Neural progenitor cell (in vitro differentiated cells): ENCODE results near the gene HDAC4. TPM values are rescaled to one million over a fixed set of nuclear protein-coding genes. Genes with fewer than 3 reads are reported as not detected.

Experiments
- DNase-seq: peaks from one replicate; pipeline ENCODE4 v3.0.0-alpha.2; 2016; ENCODE audit warnings: low spot score
- H2AFZ ChIP-seq: fragments of 200-600 bp; sonication (generic); replicated peaks from 2 replicates; pipeline ENCODE4 v1.6.1; 2016; ENCODE audit warnings: antibody characterized with exemption
- H3F3A ChIP-seq: fragments of 200-600 bp; sonication (generic); 2 replicates; pipeline ENCODE4 v1.6.1; 2016; ENCODE audit warnings: antibody characterized with exemption, low read depth
- H3K27ac ChIP-seq: fragments of 200-600 bp; sonication (generic); 2 replicates; pipeline ENCODE4 v1.5.1; 2016; ENCODE audit warnings: mild to moderate bottlenecking
- H3K27me3 ChIP-seq: fragments of 200-600 bp; sonication (generic); 2 replicates; pipeline ENCODE4 v1.6.1; 2016; ENCODE audit warnings: mild to moderate bottlenecking, moderate library complexity
- H3K36me3 ChIP-seq: fragments of 200-600 bp; sonication (generic); 2 replicates; pipeline ENCODE4 v1.5.1; 2016
- H3K4me1 ChIP-seq: fragments of 200-600 bp; sonication (generic); 2 replicates; pipeline ENCODE4 v1.6.1; 2016; ENCODE audit warnings: mixed run types
- H3K4me2 ChIP-seq: fragments of 200-600 bp; sonication (generic); 2 replicates; pipeline ENCODE4 v1.6.1; 2016
- H3K4me3 ChIP-seq: fragments of 200-600 bp; sonication (generic); 2 replicates; pipeline ENCODE4 v1.5.1; 2016
- H3K79me2 ChIP-seq: fragments of 200-600 bp; sonication (generic); 2 replicates; pipeline ENCODE4 v1.6.1; 2016; ENCODE audit warnings: low read depth
- H3K9ac ChIP-seq: fragments of 200-600 bp; sonication (generic); 2 replicates; pipeline ENCODE4 v1.6.1; 2016
- H3K9me3 ChIP-seq: fragments of 200-600 bp; sonication (generic); 2 replicates; pipeline ENCODE4 v1.5.1; 2016; ENCODE audit warnings: low read depth
- H4K20me1 ChIP-seq: fragments of 200-600 bp; sonication (generic); 2 replicates; pipeline ENCODE4 v1.6.1; 2016; ENCODE audit warnings: low read depth
- H3K27ac Mint-ChIP-seq: 3 replicates; pipeline ENCODE4 v1.8.0; 2021; ENCODE audit warnings: mixed read lengths
- H3K27me3 Mint-ChIP-seq: 2 replicates; pipeline ENCODE4 v1.8.0; 2022; ENCODE audit warnings: low read depth, mild to moderate bottlenecking, inconsistent platforms, moderate library complexity, mixed read lengths; ENCODE audit not compliant: insufficient read depth
- H3K36me3 Mint-ChIP-seq: 3 replicates; pipeline ENCODE4 v1.8.0; 2021; ENCODE audit warnings: mixed read lengths
- H3K4me1 Mint-ChIP-seq: 3 replicates; pipeline ENCODE4 v1.8.0; 2021; ENCODE audit warnings: mixed read lengths
- H3K4me3 Mint-ChIP-seq: 3 replicates; pipeline ENCODE4 v1.8.0; 2021; ENCODE audit warnings: mild to moderate bottlenecking, moderate library complexity, mixed read lengths
- H3K9me3 Mint-ChIP-seq: 3 replicates; pipeline ENCODE4 v1.8.0; 2020; ENCODE audit warnings: mixed read lengths
- CTCF ChIP-seq: fragments of 200-600 bp; sonication (generic); IDR thresholded peaks from 2 replicates; pipeline ENCODE4 v1.5.1; 2017; ENCODE audit warnings: antibody characterized with exemption, mild to moderate bottlenecking
- EZH2 ChIP-seq: fragments of 200-600 bp; sonication (generic); IDR thresholded peaks from 2 replicates; pipeline ENCODE4 v1.6.1; 2017; ENCODE audit warnings: antibody characterized with exemption, mild to moderate bottlenecking, moderate library complexity
- EZH2phosphoT487 ChIP-seq: fragments of 200-600 bp; sonication (generic); IDR thresholded peaks from 2 replicates; pipeline ENCODE4 v1.6.1; 2017; ENCODE audit warnings: antibody characterized with exemption
- total RNA-seq: library from RNA; depleted of rRNA; stranded (reverse); fragments of >200 nt; gene quantifications from 2 replicates; pipeline ENCODE4 v1.2.3, GENCODE V29; 2015; ENCODE audit warnings: low replicate concordance

The HDAC4 gene
- total RNA-seq, 1 donor from 2014 or later = 36.0 TPM

- Mint-ChIP-seq H3K9me3 (peaks cover 10% of the 10 kb centered on the region), H3K4me3 (no peak overlapping the region), H3K27ac (no peak overlapping the region), H3K36me3 (peaks cover 16% of the 10 kb centered on the region), H3K27me3 (peaks cover 2% of the 10 kb centered on the region), H3K4me1 (no peaks in the 10 kb centered on the region)
- Histone ChIP-seq H3F3A (no peaks in the 10 kb centered on the region), H3K27me3 (no peaks in the 10 kb centered on the region), H3K4me3 (no peak overlapping the region), H3K27ac (no peak overlapping the region), H4K20me1 (no peaks in the 10 kb centered on the region), H2AFZ (no peak overlapping the region), H3K36me3 (no peaks in the 10 kb centered on the region), H3K9ac (no peak overlapping the region), H3K4me1 (no peaks in the 10 kb centered on the region), H3K9me3 (peaks cover 5% of the 10 kb centered on the region), H3K4me2 (no peak overlapping the region), H3K79me2 (no peaks in the 10 kb centered on the region)
- TF ChIP-seq CTCF (no peak), EZH2phosphoT487 (no peak), EZH2 (no peak)
- no peak for DNase-seq
Observed at GRCh38 chr2:239166201-239166834, 234.5 kb downstream of the HDAC4 start.

- H3K4me1 Mint-ChIP-seq = no peaks in the 10 kb centered on the region
- Histone ChIP-seq H3K4me1 (no peaks in the 10 kb centered on the region), H4K20me1 (no peaks in the 10 kb centered on the region), H2AFZ (no peak overlapping the region), H3K36me3 (no peaks in the 10 kb centered on the region), H3K27ac (no peak overlapping the region), H3K4me3 (no peak overlapping the region), H3F3A (no peaks in the 10 kb centered on the region), H3K4me2 (no peak overlapping the region), H3K27me3 (no peaks in the 10 kb centered on the region), H3K9ac (no peak overlapping the region), H3K79me2 (no peaks in the 10 kb centered on the region), H3K9me3 (no peaks in the 10 kb centered on the region)
- H3K36me3 Mint-ChIP-seq = peaks cover 17% of the 10 kb centered on the region
- H3K27me3 Mint-ChIP-seq = peaks cover 2% of the 10 kb centered on the region
- TF ChIP-seq EZH2phosphoT487 = no peak
- no peak for TF ChIP-seq CTCF
- no peak for TF ChIP-seq EZH2
- peaks cover 1% of the 10 kb centered on the region for H3K9me3 Mint-ChIP-seq
- no peak overlapping the region for H3K4me3 Mint-ChIP-seq
- DNase-seq = no peak
- peak overlapping the region; percentile 97 for H3K27ac Mint-ChIP-seq
Observed at GRCh38 chr2:239165206-239165831, 235.5 kb downstream of the HDAC4 start.

GRCh38 chr2:239164335-239164871 lies 236.4 kb downstream of the HDAC4 start:
- no peak overlapping the region for H3K27ac Mint-ChIP-seq
- Histone ChIP-seq H2AFZ (no peak overlapping the region), H3K36me3 (no peaks in the 10 kb centered on the region), H3K4me1 (no peaks in the 10 kb centered on the region), H3F3A (no peaks in the 10 kb centered on the region), H3K9ac (no peak overlapping the region), H3K27me3 (no peaks in the 10 kb centered on the region), H3K27ac (no peak overlapping the region), H3K4me2 (no peak overlapping the region), H4K20me1 (no peaks in the 10 kb centered on the region), H3K4me3 (no peak overlapping the region), H3K79me2 (no peaks in the 10 kb centered on the region), H3K9me3 (no peaks in the 10 kb centered on the region)
- H3K36me3 Mint-ChIP-seq = peaks cover 20% of the 10 kb centered on the region
- no peaks in the 10 kb centered on the region for H3K4me1 Mint-ChIP-seq
- TF ChIP-seq EZH2 = no peak
- no peak overlapping the region for H3K4me3 Mint-ChIP-seq
- H3K9me3 Mint-ChIP-seq = no peaks in the 10 kb centered on the region
- H3K27me3 Mint-ChIP-seq = peaks cover 4% of the 10 kb centered on the region
- DNase-seq = no peak
